Caco-2 (cell line): Measurements from ENCODE around the gene CIPC. TPM values are rescaled to one million over a fixed set of nuclear protein-coding genes. Genes with fewer than 3 reads are reported as not detected.

ENCODE experiments used
- BruUV-seq: library from RNA; stranded (reverse); fragments of 400-500 nt; replicated peaks from 2 replicates; lab custom pipeline; 2021; lab: Mats Ljungman, UMichigan
- CTCF ChIA-PET: fragments of 300-600 bp; sonication (Branson Sonifier 250); formaldehyde crosslinking; loops from one replicate; lab custom pipeline; 2022; ENCODE audit warnings: antibody characterized with exemption; lab: Charles Lee
- POLR2A ChIA-PET: fragments of 300-600 bp; sonication (Branson Sonifier 250); formaldehyde crosslinking; loops from one replicate; lab custom pipeline; 2022; ENCODE audit warnings: antibody characterized with exemption; lab: Charles Lee
- DNase-seq, 2 experiments: peaks; one replicate each; pipeline versions ENCODE4 v3.0.0 to v3.0.0-alpha.2; 2020 to 2022
- H3K27me3 ChIP-seq: replicated peaks from 2 replicates; pipeline ENCODE4 v1.6.0; 2011; ENCODE audit warnings: low read length; ENCODE audit not compliant: control insufficient read depth, insufficient read depth
- H3K36me3 ChIP-seq: 2 replicates; pipeline ENCODE4 v1.5.1; 2011; ENCODE audit warnings: low read length; ENCODE audit not compliant: control insufficient read depth, insufficient read depth
- H3K4me1 ChIP-seq: fragments of 250-450 bp; sonication (Bioruptor Pico); 2 replicates; pipeline ENCODE4 v1.5.1; 2020; ENCODE audit warnings: mild to moderate bottlenecking
- H3K4me3 ChIP-seq: 2 replicates; pipeline ENCODE4 v1.5.1; 2011; ENCODE audit warnings: low read depth, mild to moderate bottlenecking, control low read depth, low read length
- H3K9me3 ChIP-seq: fragments of 250-450 bp; sonication (Bioruptor Pico); 2 replicates; pipeline ENCODE4 v1.5.1; 2020; ENCODE audit warnings: mild to moderate bottlenecking, moderate library complexity
- H3K27ac Mint-ChIP-seq: one replicate; pipeline ENCODE4 v1.8.0; 2022; ENCODE audit warnings: mixed read lengths; ENCODE audit not compliant: unreplicated experiment
- H3K27me3 Mint-ChIP-seq: one replicate; pipeline ENCODE4 v1.8.0; 2022; ENCODE audit warnings: mixed read lengths; ENCODE audit not compliant: insufficient read depth, unreplicated experiment
- H3K36me3 Mint-ChIP-seq: one replicate; pipeline ENCODE4 v1.8.0; 2022; ENCODE audit warnings: mild to moderate bottlenecking, mixed read lengths; ENCODE audit not compliant: insufficient read depth, unreplicated experiment
- H3K4me1 Mint-ChIP-seq: one replicate; pipeline ENCODE4 v1.8.0; 2022; ENCODE audit warnings: low read depth, mixed read lengths; ENCODE audit not compliant: unreplicated experiment
- H3K4me3 Mint-ChIP-seq: one replicate; pipeline ENCODE4 v1.8.0; 2022; ENCODE audit warnings: mild to moderate bottlenecking, moderate library complexity, mixed read lengths; ENCODE audit not compliant: unreplicated experiment
- H3K9me3 Mint-ChIP-seq: one replicate; pipeline ENCODE4 v1.8.0; 2022; ENCODE audit warnings: mixed read lengths; ENCODE audit not compliant: unreplicated experiment
- CTCF ChIP-seq, 2 experiments: fragments of 200-600 bp in 1 of 2; IDR thresholded peaks; 1 replicate in 1 of 2; 2 replicates in 1 of 2; pipeline versions ENCODE4 v1.5.1 to v1.8.0; 2011 to 2022; ENCODE audit warnings: antibody characterized with exemption in 1 of 2, control low read depth in 1 of 2, inconsistent platforms in 1 of 2, low read depth in 1 of 2, low read length in 1 of 2, mild to moderate bottlenecking in 1 of 2, moderate library complexity in 1 of 2; ENCODE audit not compliant: insufficient read depth in 1 of 2, severe bottlenecking in 1 of 2, unreplicated experiment in 1 of 2
- intact Hi-C: fragments of 100-400 bp; cut with micrococcal nuclease; formaldehyde crosslinking; loops from one replicate; pipeline ENCODE4 v1.10.0; 2022; ENCODE audit not compliant: unreplicated experiment
- total RNA-seq: library from RNA; stranded (reverse); gene quantifications from 2 replicates; pipeline ENCODE4 v1.2.3, GENCODE V29; 2022

CIPC gene
- total RNA-seq, 1 experiment from 2014 or later, result 15.4 TPM

GRCh38 chr14:77120771-77121743 is 23.0 kb downstream of the CIPC start:
- Histone ChIP-seq H3K9me3 (no peaks in the 10 kb centered on the region), H3K27me3 (no peaks in the 10 kb centered on the region), H3K4me3 (no peak overlapping the region), H3K4me1 (0 out of 2 replicates have a peak, but pooled peaks cover 5% of the 10 kb centered on the region), H3K36me3 (no peaks in the 10 kb centered on the region)
- ChIA-PET POLR2A (no interaction called here), CTCF (no interaction called here)
- Mint-ChIP-seq H3K27me3 (no peaks in the 10 kb centered on the region), H3K36me3 (no peaks in the 10 kb centered on the region), H3K4me1 (no peaks in the 10 kb centered on the region), H3K9me3 (no peaks in the 10 kb centered on the region), H3K27ac (no peak overlapping the region), H3K4me3 (no peak overlapping the region)
- no peak for TF ChIP-seq CTCF (IDR thresholded peaks at IDR 0.05; ENCODE audit: insufficient read depth in 1 of 2, low read depth in 1 of 2, low read length in 1 of 2, severe bottlenecking in 1 of 2, unreplicated experiment in 1 of 2)
- intact Hi-C loops, result no loop called here
- no peak for DNase-seq
- no TSS peak for BruUV-seq

- no peaks in the 10 kb centered on the region for H3K9me3 Mint-ChIP-seq
- intact Hi-C loops, result no loop called here
- 0 out of 2 replicates have a peak, but pooled peaks cover 5% of the 10 kb centered on the region for H3K4me1 ChIP-seq
- TF ChIP-seq CTCF (IDR thresholded peaks at IDR 0.05; ENCODE audit: insufficient read depth in 1 of 2, low read depth in 1 of 2, low read length in 1 of 2, severe bottlenecking in 1 of 2, unreplicated experiment in 1 of 2), result no peak
- POLR2A ChIA-PET, result no interaction called here
- H3K27me3 Mint-ChIP-seq, result peaks cover 2% of the 10 kb centered on the region
- DNase-seq, result no peak
- H3K9me3 ChIP-seq, result no peaks in the 10 kb centered on the region
- no peak overlapping the region for H3K27ac Mint-ChIP-seq
- H3K4me3 Mint-ChIP-seq, result no peak overlapping the region
- no TSS peak for BruUV-seq
- CTCF ChIA-PET, result no interaction called here
- no peaks in the 10 kb centered on the region for H3K36me3 Mint-ChIP-seq
- no peaks in the 10 kb centered on the region for H3K4me1 Mint-ChIP-seq
- no peak overlapping the region for H3K4me3 ChIP-seq
- no peaks in the 10 kb centered on the region for H3K36me3 ChIP-seq
- H3K27me3 ChIP-seq, result no peaks in the 10 kb centered on the region
Observed at GRCh38 chr14:77122526-77123125, 24.6 kb downstream of the CIPC start.
